ENCODE data around the gene SLC12A2.

The SLC12A2 gene

GRCh38 chr5:128228008-128228407 is 144.4 kb downstream of the SLC12A2 start:
- DNase-seq (ENCODE audit: low read depth, low spot score), result no peak
- TF ChIP-seq FOXP2 (optimal IDR thresholded peaks at IDR 0.05; ENCODE audit: control extremely low read depth, extremely low read length, insufficient read depth), result no peak
- no peak for TF ChIP-seq POLR2AphosphoS5 (IDR thresholded peaks at IDR 0.05; ENCODE audit: borderline replicate concordance, low read depth, low read length)
- no peak for TF ChIP-seq EZH2 (IDR thresholded peaks at IDR 0.05)
- Histone ChIP-seq H3K9ac (ENCODE audit: insufficient read length) (no peak overlapping the region), H3K4me3 (no peak overlapping the region), H3K36me3 (ENCODE audit: insufficient read depth, low read length) (no peaks in the 10 kb centered on the region), H3K27ac (no peak overlapping the region), H3K9me3 (ENCODE audit: low read depth, low read length) (no peaks in the 10 kb centered on the region)

GRCh38 chr5:128228521-128228920 is 145.0 kb downstream of the SLC12A2 start:
- H3K36me3 ChIP-seq (ENCODE audit: insufficient read depth, low read length), result no peaks in the 10 kb centered on the region
- H3K9me3 ChIP-seq (ENCODE audit: low read depth, low read length), result no peaks in the 10 kb centered on the region
- TF ChIP-seq POLR2AphosphoS5 (IDR thresholded peaks at IDR 0.05; ENCODE audit: borderline replicate concordance, low read depth, low read length) (no peak), FOXP2 (optimal IDR thresholded peaks at IDR 0.05; ENCODE audit: control extremely low read depth, extremely low read length, insufficient read depth) (no peak)
- no peak for DNase-seq (ENCODE audit: low read depth, low spot score)
- no peak overlapping the region for H3K27ac ChIP-seq
- no peak overlapping the region for H3K4me3 ChIP-seq
- no peak overlapping the region for H3K9ac ChIP-seq (ENCODE audit: insufficient read length)

- no peaks in the 10 kb centered on the region for H3K9me3 ChIP-seq (ENCODE audit: low read depth, low read length)
- no peaks in the 10 kb centered on the region for H3K36me3 ChIP-seq (ENCODE audit: insufficient read depth, low read length)
- no peak for TF ChIP-seq FOXP2 (optimal IDR thresholded peaks at IDR 0.05; ENCODE audit: control extremely low read depth, extremely low read length, insufficient read depth)
- TF ChIP-seq EZH2 (IDR thresholded peaks at IDR 0.05), result no peak
- no peak for TF ChIP-seq POLR2AphosphoS5 (IDR thresholded peaks at IDR 0.05; ENCODE audit: borderline replicate concordance, low read depth, low read length)
- DNase-seq (ENCODE audit: low read depth, low spot score), result no peak
- no peak overlapping the region for H3K27ac ChIP-seq
- H3K4me3 ChIP-seq, result no peak overlapping the region
- no peak overlapping the region for H3K9ac ChIP-seq (ENCODE audit: insufficient read length)
Observed at GRCh38 chr5:128234928-128235641, 151.5 kb downstream of the SLC12A2 start.

GRCh38 chr5:128236334-128236733 is 152.8 kb downstream of the SLC12A2 start:
- no peak overlapping the region for H3K27ac ChIP-seq
- DNase-seq (ENCODE audit: low read depth, low spot score), result no peak
- no peaks in the 10 kb centered on the region for H3K36me3 ChIP-seq (ENCODE audit: insufficient read depth, low read length)
- no peaks in the 10 kb centered on the region for H3K9me3 ChIP-seq (ENCODE audit: low read depth, low read length)
- H3K9ac ChIP-seq (ENCODE audit: insufficient read length), result no peak overlapping the region
- no peak overlapping the region for H3K4me3 ChIP-seq
- TF ChIP-seq POLR2AphosphoS5 (IDR thresholded peaks at IDR 0.05; ENCODE audit: borderline replicate concordance, low read depth, low read length) (no peak), EZH2 (IDR thresholded peaks at IDR 0.05) (no peak), FOXP2 (optimal IDR thresholded peaks at IDR 0.05; ENCODE audit: control extremely low read depth, extremely low read length, insufficient read depth) (no peak)

GRCh38 chr5:128237000-128237399 is 153.4 kb downstream of the SLC12A2 start:
- Histone ChIP-seq H3K36me3 (ENCODE audit: insufficient read depth, low read length) (no peaks in the 10 kb centered on the region), H3K9ac (ENCODE audit: insufficient read length) (no peak overlapping the region), H3K4me3 (peak overlapping the region; percentile 50), H3K9me3 (ENCODE audit: low read depth, low read length) (no peaks in the 10 kb centered on the region), H3K27ac (peak overlapping the region; percentile 9; the same call in 1 of the 2 replicates)
- TF ChIP-seq EZH2 (IDR thresholded peaks at IDR 0.05) (no peak), FOXP2 (optimal IDR thresholded peaks at IDR 0.05; ENCODE audit: control extremely low read depth, extremely low read length, insufficient read depth) (no peak), POLR2AphosphoS5 (IDR thresholded peaks at IDR 0.05; ENCODE audit: borderline replicate concordance, low read depth, low read length) (no peak)
- no peak for DNase-seq (ENCODE audit: low read depth, low spot score)

GRCh38 chr5:128237546-128237945 is 154.0 kb downstream of the SLC12A2 start:
- peak; percentile 47 for DNase-seq (ENCODE audit: low read depth, low spot score)
- H3K9me3 ChIP-seq (ENCODE audit: low read depth, low read length), result no peaks in the 10 kb centered on the region
- peak overlapping the region; percentile 50 for H3K4me3 ChIP-seq
- no peak for TF ChIP-seq FOXP2 (optimal IDR thresholded peaks at IDR 0.05; ENCODE audit: control extremely low read depth, extremely low read length, insufficient read depth)
- TF ChIP-seq POLR2AphosphoS5 (IDR thresholded peaks at IDR 0.05; ENCODE audit: borderline replicate concordance, low read depth, low read length), result peak; percentile 14; the same call in 1 of the 2 replicates
- H3K36me3 ChIP-seq (ENCODE audit: insufficient read depth, low read length), result no peaks in the 10 kb centered on the region
- no peak overlapping the region for H3K9ac ChIP-seq (ENCODE audit: insufficient read length)
- H3K27ac ChIP-seq, result peak overlapping the region; percentile 9; the same call in 1 of the 2 replicates
